Endothelial cell of umbilical vein (primary cell): ENCODE results near the gene PPFIBP1.
A peak's percentile ranks its signal among the peaks of the same experiment; 100 is the strongest.

ENCODE experiments used
- CTCF ChIP-seq, 2 donors: IDR thresholded peaks; 1 replicate in 1 of 2; 2 replicates in 1 of 2; pipeline ENCODE4 v1.5.1; 2011; ENCODE audit warnings: low read length in 2 of 2, mild to moderate bottlenecking in 2 of 2, moderate library complexity in 2 of 2, control low read depth in 1 of 2, inconsistent platforms in 1 of 2, low read depth in 1 of 2; ENCODE audit not compliant: insufficient read depth in 1 of 2; ENCODE audit errors: extremely low read depth in 1 of 2
- EZH2 ChIP-seq: IDR thresholded peaks from 2 replicates; pipeline ENCODE4 v1.6.1; 2012; ENCODE audit warnings: borderline replicate concordance, low read depth, mild to moderate bottlenecking, moderate library complexity, low read length, inconsistent platforms; ENCODE audit not compliant: severe bottlenecking
- FOS ChIP-seq: IDR thresholded peaks from 2 replicates; pipeline ENCODE4 v1.6.1; 2011; ENCODE audit warnings: mild to moderate bottlenecking, low read length, moderate library complexity, borderline replicate concordance; ENCODE audit not compliant: insufficient read depth
- GATA2 ChIP-seq: IDR thresholded peaks from 2 replicates; pipeline ENCODE4 v1.7.0; 2011; ENCODE audit warnings: low read depth, mild to moderate bottlenecking, moderate library complexity, mixed read lengths, low read length; ENCODE audit not compliant: insufficient read length, insufficient read depth
- JUN ChIP-seq: IDR thresholded peaks from 2 replicates; pipeline ENCODE4 v1.6.1; 2011; ENCODE audit warnings: borderline replicate concordance, low read depth; ENCODE audit not compliant: insufficient read length, insufficient read depth
- MYC ChIP-seq: IDR thresholded peaks from one replicate; pipeline ENCODE4 v1.6.1; 2011; ENCODE audit warnings: mild to moderate bottlenecking, low read depth, low read length
- POLR2A ChIP-seq: IDR thresholded peaks from 2 replicates; pipeline ENCODE4 v1.6.1; 2012; ENCODE audit warnings: low read depth, mild to moderate bottlenecking, control low read depth, low read length
- POLR2AphosphoS5 ChIP-seq: IDR thresholded peaks from 2 replicates; pipeline ENCODE4 v1.6.1; 2012; ENCODE audit warnings: low read depth, mild to moderate bottlenecking, control low read depth, low read length, moderate library complexity; ENCODE audit not compliant: insufficient read depth
- TF ChIP-seq, protein P1 (sequence below): IDR thresholded peaks from 2 replicates; pipeline ENCODE4 v1.6.1; 2011; ENCODE audit not compliant: insufficient read depth, insufficient read length

- no peak for TF ChIP-seq CTCF (IDR thresholded peaks at IDR 0.05; ENCODE audit: extremely low read depth in 1 of 2, insufficient read depth in 1 of 2, low read depth in 1 of 2, low read length in 2 of 2)
- TF ChIP-seq POLR2AphosphoS5, result peak; percentile 42
- no peak for TF ChIP-seq POLR2A
- TF ChIP-seq JUN, result peak; percentile 22
- no peak for TF ChIP-seq MYC
- TF ChIP-seq, protein P1, sequence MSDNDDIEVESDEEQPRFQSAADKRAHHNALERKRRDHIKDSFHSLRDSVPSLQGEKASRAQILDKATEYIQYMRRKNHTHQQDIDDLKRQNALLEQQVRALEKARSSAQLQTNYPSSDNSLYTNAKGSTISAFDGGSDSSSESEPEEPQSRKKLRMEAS, result no peak
- no peak for TF ChIP-seq EZH2
- peak; percentile 64 for TF ChIP-seq FOS
- TF ChIP-seq GATA2, result no peak
Measured at GRCh38 chr12:27564612-27565213, 40.7 kb downstream of the PPFIBP1 start.
